ENCODE measurements around the gene FRAS1. TPM values are rescaled to one million over a fixed set of nuclear protein-coding genes. Genes with fewer than 3 reads are reported as not detected.

Gene FRAS1
- polyA plus RNA-seq, 1 donor from 2014 or later, result 2.8 TPM

DNA sequence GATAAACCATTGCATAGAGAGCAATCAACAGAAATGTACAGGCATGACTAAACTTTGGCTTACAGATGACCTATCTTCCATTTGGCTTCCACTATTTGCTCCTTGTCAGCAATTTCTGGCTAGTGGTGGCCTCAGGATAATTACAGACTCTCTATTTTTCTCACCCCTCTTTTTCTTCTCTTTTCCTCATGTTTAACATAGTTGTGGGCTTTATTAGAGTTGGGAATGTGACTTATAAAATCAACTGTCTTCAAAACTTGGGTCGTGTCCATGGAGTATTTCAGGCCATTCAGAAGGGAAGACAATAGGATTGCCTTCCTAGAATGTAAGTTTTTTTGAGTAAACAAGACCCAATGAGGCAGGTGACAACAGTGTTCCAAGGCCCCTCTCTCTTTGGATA is 236.2 kb downstream of the FRAS1 start:
- Histone ChIP-seq H3K9me2 (ENCODE audit: insufficient read depth, low read length) (no peaks in the 10 kb centered on the region), H2AFZ (ENCODE audit: low read depth, low read length) (no peak overlapping the region), H3K27ac (ENCODE audit: low read length) (no peak overlapping the region), H3K27me3 (ENCODE audit: insufficient read depth, low read depth, low read length) (no peaks in the 10 kb centered on the region), H3K4me3 (ENCODE audit: low read length) (no peak overlapping the region), H3K4me2 (ENCODE audit: low read length) (no peak overlapping the region), H3K79me2 (replicated peaks; ENCODE audit: insufficient read depth, low read length) (no peaks in the 10 kb centered on the region), H3K36me3 (ENCODE audit: insufficient read depth, low read length) (no peaks in the 10 kb centered on the region), H3K9ac (ENCODE audit: low read length) (no peak overlapping the region), H4K20me1 (ENCODE audit: insufficient read depth) (no peaks in the 10 kb centered on the region), H3F3A (ENCODE audit: insufficient read depth, low read length, poor library complexity, severe bottlenecking) (no peaks in the 10 kb centered on the region), H3K9me3 (ENCODE audit: low read length) (no peaks in the 10 kb centered on the region)
- no peak for TF ChIP-seq MXI1 (conservative IDR thresholded peaks at IDR 0.05; ENCODE audit: poor library complexity, severe bottlenecking)
- TF ChIP-seq, protein P1, sequence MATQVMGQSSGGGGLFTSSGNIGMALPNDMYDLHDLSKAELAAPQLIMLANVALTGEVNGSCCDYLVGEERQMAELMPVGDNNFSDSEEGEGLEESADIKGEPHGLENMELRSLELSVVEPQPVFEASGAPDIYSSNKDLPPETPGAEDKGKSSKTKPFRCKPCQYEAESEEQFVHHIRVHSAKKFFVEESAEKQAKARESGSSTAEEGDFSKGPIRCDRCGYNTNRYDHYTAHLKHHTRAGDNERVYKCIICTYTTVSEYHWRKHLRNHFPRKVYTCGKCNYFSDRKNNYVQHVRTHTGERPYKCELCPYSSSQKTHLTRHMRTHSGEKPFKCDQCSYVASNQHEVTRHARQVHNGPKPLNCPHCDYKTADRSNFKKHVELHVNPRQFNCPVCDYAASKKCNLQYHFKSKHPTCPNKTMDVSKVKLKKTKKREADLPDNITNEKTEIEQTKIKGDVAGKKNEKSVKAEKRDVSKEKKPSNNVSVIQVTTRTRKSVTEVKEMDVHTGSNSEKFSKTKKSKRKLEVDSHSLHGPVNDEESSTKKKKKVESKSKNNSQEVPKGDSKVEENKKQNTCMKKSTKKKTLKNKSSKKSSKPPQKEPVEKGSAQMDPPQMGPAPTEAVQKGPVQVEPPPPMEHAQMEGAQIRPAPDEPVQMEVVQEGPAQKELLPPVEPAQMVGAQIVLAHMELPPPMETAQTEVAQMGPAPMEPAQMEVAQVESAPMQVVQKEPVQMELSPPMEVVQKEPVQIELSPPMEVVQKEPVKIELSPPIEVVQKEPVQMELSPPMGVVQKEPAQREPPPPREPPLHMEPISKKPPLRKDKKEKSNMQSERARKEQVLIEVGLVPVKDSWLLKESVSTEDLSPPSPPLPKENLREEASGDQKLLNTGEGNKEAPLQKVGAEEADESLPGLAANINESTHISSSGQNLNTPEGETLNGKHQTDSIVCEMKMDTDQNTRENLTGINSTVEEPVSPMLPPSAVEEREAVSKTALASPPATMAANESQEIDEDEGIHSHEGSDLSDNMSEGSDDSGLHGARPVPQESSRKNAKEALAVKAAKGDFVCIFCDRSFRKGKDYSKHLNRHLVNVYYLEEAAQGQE (IDR thresholded peaks at IDR 0.05; ENCODE audit: borderline replicate concordance), result no peak
- no peak for TF ChIP-seq SMC3 (conservative IDR thresholded peaks at IDR 0.05; ENCODE audit: poor library complexity)
- no peak for TF ChIP-seq POLR2AphosphoS5 (IDR thresholded peaks at IDR 0.05)

DNA sequence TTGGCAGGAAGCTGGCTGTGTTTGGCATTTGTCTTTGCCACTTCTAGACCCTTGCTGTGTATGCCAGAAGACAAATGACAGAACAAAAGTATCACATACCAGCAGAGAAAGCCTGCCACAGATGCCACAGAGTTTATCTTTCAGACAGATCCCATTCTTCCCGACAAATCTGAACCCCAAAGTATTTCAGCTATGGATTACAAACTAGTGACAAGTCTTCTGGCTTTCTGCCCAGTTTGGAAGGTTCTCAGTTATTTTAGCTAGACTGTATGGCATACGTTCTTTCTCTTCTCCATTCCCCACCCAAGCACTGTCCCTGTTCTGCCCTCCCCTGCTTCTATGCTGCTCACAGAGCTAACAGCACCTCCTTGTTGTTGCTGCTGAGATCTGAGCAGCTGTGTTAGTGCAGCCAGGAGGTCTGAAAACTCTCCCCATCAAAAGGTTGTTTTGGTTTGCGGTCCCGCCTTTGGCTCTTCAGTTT is 236.7 kb downstream of the FRAS1 start:
- no peaks in the 10 kb centered on the region for H3K9me3 ChIP-seq (ENCODE audit: low read length)
- H3K4me3 ChIP-seq (ENCODE audit: low read length), result no peak overlapping the region
- no peaks in the 10 kb centered on the region for H3K36me3 ChIP-seq (ENCODE audit: insufficient read depth, low read length)
- H3K79me2 ChIP-seq (replicated peaks; ENCODE audit: insufficient read depth, low read length), result no peaks in the 10 kb centered on the region
- TF ChIP-seq EZH2 (IDR thresholded peaks at IDR 0.05; ENCODE audit: borderline replicate concordance, insufficient read depth, low read length, poor library complexity, severe bottlenecking) (no peak), SMC3 (conservative IDR thresholded peaks at IDR 0.05; ENCODE audit: poor library complexity) (no peak), RAD21 (conservative IDR thresholded peaks at IDR 0.05) (no peak), POLR2AphosphoS5 (IDR thresholded peaks at IDR 0.05) (no peak), TAF1 (IDR thresholded peaks at IDR 0.05; ENCODE audit: low read depth) (no peak)
- TF ChIP-seq, protein P1 (IDR thresholded peaks at IDR 0.05; ENCODE audit: borderline replicate concordance), result no peak
- H3K27me3 ChIP-seq (ENCODE audit: insufficient read depth, low read depth, low read length), result no peaks in the 10 kb centered on the region
- no peak overlapping the region for H2AFZ ChIP-seq (ENCODE audit: low read depth, low read length)
- H3K4me2 ChIP-seq (ENCODE audit: low read length), result no peak overlapping the region
- no peaks in the 10 kb centered on the region for H3F3A ChIP-seq (ENCODE audit: insufficient read depth, low read length, poor library complexity, severe bottlenecking)
- no peak overlapping the region for H3K27ac ChIP-seq (ENCODE audit: low read length)
- no peak overlapping the region for H3K9ac ChIP-seq (ENCODE audit: low read length)
- no peaks in the 10 kb centered on the region for H3K9me2 ChIP-seq (ENCODE audit: insufficient read depth, low read length)
- no peaks in the 10 kb centered on the region for H4K20me1 ChIP-seq (ENCODE audit: insufficient read depth)

Measured in neural cell (in vitro differentiated cells).